CD1c-positive myeloid dendritic cell (primary cell): ENCODE results near the gene ADH1A.
"Not testable (repeated sequence)": the region's sequence is repeated elsewhere in the genome, so short reads cannot be mapped to it uniquely, and the experiment has no call there.

Experiments
- DNase-seq: peaks from one replicate; pipeline ENCODE4 v3.0.0-alpha.2; 2016; ENCODE audit errors: extremely low spot score

The ADH1A gene

DNA sequence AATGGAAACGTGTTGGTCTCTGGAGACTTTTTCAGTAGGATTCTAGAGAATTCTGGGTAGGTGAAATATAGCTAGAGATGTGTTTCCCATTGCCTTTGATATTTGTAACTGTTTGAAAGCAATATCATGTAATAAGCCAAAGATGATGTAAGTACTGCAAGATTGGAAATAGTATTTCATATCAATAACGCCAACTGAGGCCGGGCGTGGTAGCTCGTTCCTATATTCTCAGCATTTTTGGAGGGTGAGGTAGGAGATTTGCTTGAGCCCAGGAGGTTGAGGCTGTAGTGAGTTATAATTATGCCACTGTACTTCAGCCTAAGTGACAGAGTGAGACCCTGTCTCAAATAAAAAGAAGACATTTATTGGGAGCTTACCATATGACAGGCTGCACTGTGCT, 9.5 kb downstream of the ADH1A start:
- no peak for DNase-seq

DNA sequence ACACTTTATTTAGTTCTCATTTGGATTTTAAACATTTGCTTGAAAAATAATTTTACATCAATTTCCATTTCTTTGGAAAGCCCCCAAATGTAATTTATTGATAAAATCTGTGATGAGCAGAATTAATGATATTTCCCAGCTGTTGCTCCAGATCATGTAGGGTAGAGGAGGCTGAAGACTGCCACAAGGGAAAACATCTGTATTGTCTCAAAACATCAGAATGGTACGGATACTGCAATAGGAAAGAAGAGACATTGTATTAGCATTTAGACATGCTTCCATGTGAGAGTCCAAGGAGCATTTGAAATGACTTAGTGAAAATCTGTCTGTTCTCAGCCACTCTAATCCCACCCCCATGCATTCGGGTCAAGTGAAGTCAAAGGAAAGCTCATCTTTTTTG, 14.4 kb downstream of the ADH1A start:
- DNase-seq, result no peak

DNA sequence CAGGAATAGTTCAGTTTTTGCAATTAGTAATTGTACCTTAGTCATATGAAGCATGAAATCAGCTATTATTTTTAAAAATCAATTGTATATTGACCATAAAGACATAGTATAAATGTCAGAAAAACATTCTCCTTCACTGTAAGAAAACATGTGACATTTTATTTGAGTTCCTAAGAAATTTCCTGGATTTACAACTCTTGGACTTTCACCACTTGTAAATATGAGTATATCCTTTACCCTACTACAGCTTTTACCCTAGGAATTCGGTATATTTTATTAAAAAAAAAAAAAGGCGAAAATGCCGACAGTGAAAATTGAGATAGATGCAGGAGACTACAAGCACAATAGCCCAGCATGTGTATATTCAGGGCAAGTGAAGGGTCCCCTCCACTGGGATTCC, 14.9 kb downstream of the ADH1A start:
- no peak for DNase-seq

DNA sequence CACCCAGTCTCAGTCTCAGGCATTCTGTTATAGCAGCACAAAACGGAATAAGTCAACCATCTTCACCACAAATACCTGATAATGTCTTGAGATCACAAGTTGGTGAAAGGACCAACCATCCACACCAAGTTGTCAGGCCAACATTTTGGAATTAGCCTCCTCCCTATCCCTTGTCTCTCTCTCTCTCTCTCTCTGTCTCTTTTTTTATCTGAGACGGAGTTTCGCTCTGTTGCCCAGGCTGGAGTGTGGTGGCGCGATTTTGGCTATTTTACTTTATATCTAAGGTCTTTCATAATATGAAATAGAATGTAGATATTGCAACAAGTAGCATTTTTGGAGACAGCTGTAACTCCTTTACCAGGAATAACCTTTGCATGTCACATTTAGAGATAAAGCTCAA, 15.7 kb downstream of the ADH1A start:
- no peak for DNase-seq

DNA sequence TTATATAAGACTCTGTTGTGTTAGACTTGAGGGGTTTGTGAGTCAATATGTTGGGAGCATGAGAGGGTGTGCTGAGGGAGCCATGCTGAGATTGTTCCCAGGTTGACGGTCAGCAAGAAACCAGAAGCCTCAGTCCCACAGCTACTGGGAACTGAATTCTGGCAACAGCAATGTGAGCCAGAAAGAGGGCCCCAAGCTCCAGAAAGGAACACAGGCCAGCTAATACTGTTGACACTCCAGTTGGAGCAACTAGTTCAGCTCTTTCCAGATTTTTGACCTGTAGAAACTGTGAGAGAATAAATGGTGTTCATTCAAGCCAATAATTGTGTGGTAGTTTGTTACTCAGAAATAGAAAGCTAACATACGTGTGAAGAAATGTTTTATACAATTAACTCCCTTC, 17.1 kb downstream of the ADH1A start:
- no peak for DNase-seq

DNA sequence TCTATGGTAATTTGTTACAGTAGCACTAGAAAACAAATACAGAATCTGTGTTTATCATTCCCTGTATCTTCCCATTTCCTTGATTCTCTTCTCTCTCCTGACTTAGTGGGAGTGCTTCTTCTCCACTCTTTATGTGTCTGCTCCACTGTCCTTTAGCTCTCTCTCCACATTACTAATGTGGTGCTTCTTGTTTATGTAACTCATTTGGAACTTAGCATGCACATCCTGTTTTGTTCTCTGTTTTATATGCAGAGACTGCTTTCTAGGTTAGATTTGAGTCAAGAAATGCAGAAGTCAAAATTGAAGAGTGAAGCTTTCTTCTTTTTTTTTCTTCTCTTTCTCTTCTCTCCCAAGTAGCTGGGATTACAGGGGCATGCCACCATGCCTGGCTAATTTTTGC, 25.9 kb downstream of the ADH1A start:
- DNase-seq, result no peak

DNA sequence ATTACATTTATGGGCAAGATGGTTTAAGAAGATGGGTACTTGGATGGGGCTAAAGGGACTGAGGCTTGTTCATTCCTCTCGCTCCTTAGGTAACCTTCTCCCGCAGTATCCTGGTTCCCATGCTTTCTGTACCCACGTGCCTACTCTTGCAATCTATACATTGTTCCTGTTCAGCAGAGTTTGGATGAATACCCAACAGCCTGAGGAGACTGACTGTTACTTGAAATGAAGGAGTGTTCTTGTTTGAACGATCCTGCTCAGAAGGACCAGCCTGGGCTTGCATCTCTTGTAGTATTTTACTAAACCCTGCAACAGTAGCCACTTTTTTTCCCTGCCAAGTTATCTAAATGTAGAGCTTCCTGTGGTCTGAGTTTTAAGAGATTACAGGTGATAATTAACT, 38.0 kb downstream of the ADH1A start:
- DNase-seq, result no peak

DNA sequence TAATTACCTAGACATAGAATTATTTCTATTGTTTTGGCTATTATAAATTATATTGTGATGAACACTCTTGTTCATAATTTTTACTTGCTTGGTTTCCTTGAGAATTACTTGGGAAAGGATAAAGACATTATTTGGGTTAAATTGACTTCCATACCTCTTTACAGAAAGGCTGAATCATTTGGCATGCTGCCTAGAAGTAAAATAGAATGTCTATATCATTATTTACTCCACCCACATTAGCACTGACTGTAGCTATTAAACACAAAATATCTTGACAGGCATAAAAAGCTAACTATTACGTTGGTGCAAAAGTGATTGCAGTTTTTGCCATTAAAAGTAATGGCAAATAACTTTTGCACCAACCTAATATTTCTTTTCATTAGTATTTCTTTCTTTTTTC, 42.1 kb downstream of the ADH1A start:
- DNase-seq, result no peak

DNA sequence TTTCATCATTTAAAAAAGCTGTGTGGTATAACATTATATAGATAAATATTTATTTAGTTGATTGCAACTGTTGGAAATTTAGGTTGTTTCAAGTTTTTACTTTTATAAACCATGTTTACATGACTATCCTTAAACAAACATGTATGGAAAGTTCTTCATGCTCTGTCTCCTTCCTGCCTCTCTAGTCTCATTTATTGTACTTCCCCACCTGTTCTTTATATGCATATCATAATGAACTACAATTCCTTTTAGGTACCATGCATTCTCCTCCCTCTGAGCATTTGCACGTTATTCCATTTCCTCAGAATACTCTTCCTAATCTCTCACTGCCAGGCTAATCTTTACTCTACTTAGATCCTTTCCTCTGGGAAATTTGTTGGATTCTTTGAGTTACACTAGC, 54.8 kb downstream of the ADH1A start:
- no peak for DNase-seq

DNA sequence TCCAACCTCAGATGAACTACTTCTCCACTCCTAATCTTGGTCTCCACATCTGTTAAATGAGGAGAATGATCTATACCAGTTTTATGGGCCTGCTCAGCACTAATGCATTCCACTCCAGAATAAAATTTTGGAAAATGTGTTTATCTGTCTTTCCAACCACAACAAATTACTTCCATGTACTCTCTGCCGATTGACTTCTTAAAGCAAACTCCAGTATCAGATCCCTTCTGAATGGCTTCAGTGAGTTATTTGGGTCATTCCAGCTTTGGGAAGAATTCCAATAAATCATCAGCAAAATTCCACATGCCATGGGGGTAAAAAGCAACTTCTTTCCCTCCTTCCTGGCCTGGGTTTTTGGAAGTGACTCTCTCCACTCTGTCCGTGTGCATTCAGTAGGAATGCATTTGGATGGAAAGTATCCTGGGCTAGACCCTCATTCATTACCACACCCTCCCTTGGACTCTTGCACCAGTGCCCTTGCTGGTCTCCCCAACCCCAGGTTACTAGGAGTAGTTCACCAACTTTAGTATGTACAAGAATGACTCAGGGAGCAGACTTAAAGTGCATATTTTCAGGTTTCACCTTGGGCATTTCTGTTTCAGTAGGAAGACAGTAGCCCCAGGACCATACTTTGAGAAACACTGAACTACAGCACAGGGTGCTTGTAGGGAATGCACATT, 56.3 kb downstream of the ADH1A start:
- DNase-seq, result no peak

DNA sequence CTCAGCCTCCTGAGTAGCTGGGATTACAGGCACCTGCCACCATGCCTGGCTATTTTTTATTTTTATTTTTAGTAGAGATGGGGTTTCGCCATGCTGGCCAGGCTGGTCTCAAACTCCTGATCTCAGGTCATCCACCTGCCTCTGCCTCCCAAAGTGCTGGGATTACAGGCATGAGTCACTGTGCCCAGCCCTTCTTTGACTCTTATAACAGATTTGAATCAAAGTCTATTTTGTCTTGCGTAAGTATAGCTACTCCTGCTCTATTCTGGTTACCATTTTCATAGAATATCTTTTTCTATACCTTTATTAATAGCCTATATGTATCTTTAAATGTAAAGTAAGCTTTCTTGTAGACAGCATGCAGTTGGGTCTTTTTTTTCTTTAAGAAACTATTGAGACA, 57.4 kb downstream of the ADH1A start:
- DNase-seq, result not testable (repeated sequence)

DNA sequence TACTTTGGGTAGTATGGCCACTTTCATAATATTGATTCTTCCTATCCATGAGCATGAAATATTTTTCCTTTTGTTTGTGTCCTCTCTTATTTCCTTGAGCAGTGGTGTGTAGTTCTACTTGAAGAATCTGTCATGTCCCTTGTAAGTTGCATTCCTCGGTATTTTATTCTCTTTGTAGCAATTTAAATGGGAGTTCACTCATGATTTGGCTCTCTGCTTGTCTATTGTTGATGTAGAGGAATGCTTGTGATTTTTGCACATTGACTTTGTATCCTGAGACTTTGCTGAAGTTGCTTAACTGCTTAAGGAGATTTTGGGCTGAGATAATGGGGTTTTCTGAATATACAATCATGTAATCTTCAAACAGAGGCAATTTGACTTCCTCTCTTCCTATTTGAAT, 62.1 kb downstream of the ADH1A start:
- DNase-seq, result not testable (repeated sequence)

DNA sequence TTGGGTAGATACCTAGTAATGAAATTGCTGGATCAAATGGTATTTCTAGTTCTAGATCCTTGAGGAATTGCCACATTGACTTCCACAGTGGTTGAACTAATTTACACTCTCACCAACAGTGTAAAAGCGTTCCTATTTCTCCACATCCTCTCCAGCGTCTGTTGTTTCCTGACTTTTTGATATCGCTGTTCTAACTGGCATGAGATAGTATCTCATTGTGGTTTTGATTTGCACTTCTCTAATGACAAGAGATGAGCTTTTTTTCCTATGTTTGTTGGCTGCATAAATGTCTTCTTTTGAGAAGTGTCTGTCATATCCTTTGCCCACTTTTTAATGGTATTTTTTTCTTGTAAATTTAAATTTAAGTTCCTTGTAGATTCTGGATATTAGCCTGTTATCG, 63.1 kb downstream of the ADH1A start:
- not testable (repeated sequence) for DNase-seq
